ENCODE results near the gene SLC22A8.

Gene SLC22A8

DNA sequence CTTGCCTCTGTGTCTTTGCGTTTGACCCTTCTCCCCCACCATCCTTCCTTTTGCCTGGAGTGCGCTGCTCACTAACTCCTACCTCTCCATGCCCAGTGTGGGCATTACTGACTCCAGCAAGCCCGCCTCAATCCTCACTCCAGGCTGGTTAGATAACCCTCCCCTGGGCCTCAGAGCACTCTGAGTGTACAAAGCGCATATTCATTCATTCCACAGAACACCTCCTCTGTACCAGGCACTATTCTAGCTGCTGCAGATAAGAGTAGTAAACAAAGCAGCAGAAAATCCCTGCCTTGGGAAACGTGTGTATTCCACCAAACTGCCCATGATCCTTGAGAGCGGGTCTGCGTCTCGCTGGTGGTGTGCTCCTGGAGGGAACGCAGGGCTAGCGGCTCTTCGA lies 3.2 kb downstream of the SLC22A8 start:
- H3K36me3 ChIP-seq, result no peaks in the 10 kb centered on the region
- H3K9me3 ChIP-seq, result no peaks in the 10 kb centered on the region
- H3K27me3 ChIP-seq, result no peaks in the 10 kb centered on the region

DNA sequence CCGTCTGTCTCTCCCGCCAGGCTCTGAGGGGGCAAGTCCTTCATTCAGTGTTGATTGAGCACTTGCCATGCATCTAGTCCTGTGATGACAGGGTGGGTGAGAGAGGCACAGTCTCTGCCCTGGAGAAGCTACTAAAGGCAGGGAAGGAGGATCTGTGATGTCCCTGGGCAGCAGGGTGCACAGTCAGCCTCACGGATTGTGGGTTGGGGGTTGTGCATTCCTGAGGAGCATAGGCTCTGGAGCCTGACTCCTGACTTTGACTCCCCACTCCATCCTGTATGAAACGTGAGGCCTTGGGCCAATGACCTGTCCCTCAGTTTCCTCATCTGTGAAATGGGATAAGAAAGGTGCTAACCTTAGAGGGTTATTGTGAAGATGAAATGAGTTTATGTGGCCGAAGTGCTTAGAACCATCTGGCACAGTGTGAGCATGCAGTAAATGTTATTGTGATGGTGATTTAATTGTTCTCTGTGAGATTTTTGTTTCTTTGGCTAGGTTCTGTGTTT lies 4.7 kb downstream of the SLC22A8 start:
- Histone ChIP-seq H3K9me3 (no peaks in the 10 kb centered on the region), H3K36me3 (no peaks in the 10 kb centered on the region), H3K27me3 (no peaks in the 10 kb centered on the region), H3K4me3 (ENCODE audit: low read depth, low read length) (no peak overlapping the region), H3K4me1 (peaks cover 2% of the 10 kb centered on the region)
- no peak for DNase-seq
- no peak for TF ChIP-seq CTCF (IDR thresholded peaks at IDR 0.05; ENCODE audit: low read depth, low read length)

More for the DNA sequence above, 3.2 kb downstream of the SLC22A8 start:
- peaks cover 13% of the 10 kb centered on the region for H3K4me1 ChIP-seq
- DNase-seq, result no peak
- no peak for TF ChIP-seq CTCF (IDR thresholded peaks at IDR 0.05; ENCODE audit: low read depth, low read length)
- no peak overlapping the region for H3K4me3 ChIP-seq (ENCODE audit: low read depth, low read length)

DNA sequence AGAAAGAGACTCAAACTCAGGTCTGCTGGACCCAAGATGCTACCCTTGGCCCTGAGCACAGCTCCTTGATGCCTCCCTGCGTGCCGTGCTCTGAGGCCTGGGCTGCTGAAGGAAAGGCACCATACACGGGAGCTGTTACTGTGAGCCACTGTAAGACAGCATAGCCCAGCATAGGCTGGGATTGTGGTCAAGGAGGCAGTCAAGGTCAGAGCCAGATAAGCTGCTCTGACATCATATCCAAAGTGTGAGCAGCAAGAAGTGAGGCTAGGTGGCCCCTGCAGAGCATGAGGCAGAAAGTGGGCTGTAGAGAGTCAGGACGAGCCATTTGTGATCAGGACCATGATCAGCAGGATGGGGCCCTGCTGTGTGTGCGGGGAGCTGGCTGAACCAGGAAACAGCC lies 7.7 kb downstream of the SLC22A8 start:
- Histone ChIP-seq H3K27me3 (no peaks in the 10 kb centered on the region), H3K4me1 (no peaks in the 10 kb centered on the region), H3K4me3 (ENCODE audit: low read depth, low read length) (no peak overlapping the region), H3K36me3 (no peaks in the 10 kb centered on the region), H3K9me3 (no peaks in the 10 kb centered on the region)
- TF ChIP-seq CTCF (IDR thresholded peaks at IDR 0.05; ENCODE audit: low read depth, low read length), result no peak
- no peak for DNase-seq

DNA sequence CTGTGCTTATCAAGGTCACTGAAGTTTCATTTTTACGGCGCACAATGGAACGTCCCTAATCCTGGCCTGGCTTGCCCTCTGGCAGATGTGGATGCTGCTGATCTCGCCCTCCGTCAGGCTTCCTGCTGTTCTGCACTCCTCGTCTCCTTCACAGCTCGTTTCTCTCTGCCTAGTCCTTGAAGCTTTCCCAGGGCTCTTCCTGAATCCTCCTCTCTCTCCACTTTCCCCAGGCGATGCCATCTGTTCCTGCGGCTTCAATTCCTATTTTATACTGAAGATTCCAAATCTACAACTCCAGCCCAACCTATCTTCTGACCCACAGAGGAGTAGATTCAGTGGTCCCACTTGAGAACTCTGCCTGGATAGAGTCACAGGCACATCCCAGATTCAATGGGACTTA lies 14.2 kb downstream of the SLC22A8 start:
- Histone ChIP-seq H3K4me3 (ENCODE audit: low read depth, low read length) (no peak overlapping the region), H3K9me3 (no peaks in the 10 kb centered on the region), H3K27me3 (no peaks in the 10 kb centered on the region), H3K4me1 (no peaks in the 10 kb centered on the region), H3K36me3 (no peaks in the 10 kb centered on the region)
- no peak for TF ChIP-seq CTCF (IDR thresholded peaks at IDR 0.05; ENCODE audit: low read depth, low read length)
- no peak for DNase-seq

DNA sequence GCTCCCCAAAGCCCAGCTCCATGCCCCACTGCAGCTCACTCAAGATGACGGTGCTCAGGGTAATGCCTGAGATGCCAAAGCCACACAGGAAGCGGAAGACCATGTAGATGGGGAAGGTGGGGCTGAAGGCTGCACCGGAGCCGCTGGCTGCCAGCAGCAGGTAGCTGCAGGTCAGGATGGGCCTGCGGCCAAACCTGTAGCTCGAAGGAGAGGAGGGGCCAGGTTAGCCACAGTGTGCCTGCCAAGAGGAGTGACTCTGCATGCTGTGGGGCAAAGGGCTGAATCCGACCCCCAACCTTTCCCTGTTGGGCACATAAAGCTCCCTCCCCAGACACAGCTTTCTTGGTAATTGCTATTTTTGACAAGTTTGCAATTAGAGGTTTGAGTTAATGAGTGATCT lies 16.0 kb downstream of the SLC22A8 start:
- no peak overlapping the region for H3K4me3 ChIP-seq (ENCODE audit: low read depth, low read length)
- H3K27me3 ChIP-seq, result no peaks in the 10 kb centered on the region
- H3K4me1 ChIP-seq, result no peaks in the 10 kb centered on the region
- H3K36me3 ChIP-seq, result no peaks in the 10 kb centered on the region
- H3K9me3 ChIP-seq, result no peaks in the 10 kb centered on the region
- TF ChIP-seq CTCF (IDR thresholded peaks at IDR 0.05; ENCODE audit: low read depth, low read length), result no peak
- no peak for DNase-seq

GRCh38 chr11:62999156-62999555 lies 16.5 kb downstream of the SLC22A8 start:
- Histone ChIP-seq H3K36me3 (no peaks in the 10 kb centered on the region), H3K9me3 (no peaks in the 10 kb centered on the region), H3K27me3 (no peaks in the 10 kb centered on the region), H3K4me3 (ENCODE audit: low read depth, low read length) (no peak overlapping the region), H3K4me1 (no peaks in the 10 kb centered on the region)
- no peak for DNase-seq
- no peak for TF ChIP-seq CTCF (IDR thresholded peaks at IDR 0.05; ENCODE audit: low read depth, low read length)

Data from BE2C (cell line).